Endothelial cell of umbilical vein (primary cell): Measurements from ENCODE around the gene CABYR. TPM values are rescaled to one million over a fixed set of nuclear protein-coding genes. Genes with fewer than 3 reads are reported as not detected.

Experiments
- BruUV-seq: library from RNA; stranded (reverse); fragments of 400-500 nt; replicated peaks from 2 replicates; lab custom pipeline; 2021; lab: Mats Ljungman, UMichigan
- CTCF ChIA-PET: fragments of 300-600, 350-600 bp; sonication (Branson Sonifier 250); formaldehyde crosslinking; loops from one replicate; lab custom pipeline; 2021; ENCODE audit warnings: antibody characterized with exemption, inconsistent platforms; lab: Charles Lee
- POLR2A ChIA-PET: fragments of 300-600, 350-600 bp; sonication (Branson Sonifier 250); formaldehyde crosslinking; loops from one replicate; lab custom pipeline; 2021; ENCODE audit warnings: antibody characterized with exemption, inconsistent platforms; lab: Charles Lee
- DNase-seq: peaks from one replicate; pipeline ENCODE4 v3.0.0-alpha.2; 2011; ENCODE audit warnings: low read depth, low spot score
- FAIRE-seq: peaks from 2 replicates; lab custom pipeline; 2011; peaks lifted over from hg19 to GRCh38; lab: Jason Lieb, UNC
- H2AFZ ChIP-seq: 2 replicates; pipeline ENCODE4 v1.6.0; 2012; ENCODE audit warnings: low read depth, low read length, control low read depth, inconsistent platforms
- H3K27ac ChIP-seq: 2 replicates; pipeline ENCODE4 v1.5.1; 2011; ENCODE audit warnings: low read depth, mild to moderate bottlenecking, control low read depth, low read length, moderate library complexity; ENCODE audit not compliant: insufficient read depth
- H3K27me3 ChIP-seq, 2 experiments: 2 replicates each; pipeline versions ENCODE4 v1.6.0 to v1.6.1; 2011; ENCODE audit warnings: low read length in 2 of 2, mixed read lengths in 1 of 2; ENCODE audit not compliant: control insufficient read depth in 2 of 2, insufficient read depth in 2 of 2
- H3K36me3 ChIP-seq, 2 experiments: 2 replicates in 1 of 2; 3 replicates in 1 of 2; pipeline ENCODE4 v1.5.1; 2011; ENCODE audit warnings: low read length in 2 of 2, mild to moderate bottlenecking in 1 of 2, moderate library complexity in 1 of 2; ENCODE audit not compliant: control insufficient read depth in 2 of 2, insufficient read depth in 2 of 2; ENCODE audit errors: extremely low read depth in 1 of 2
- H3K4me1 ChIP-seq: 3 replicates; pipeline ENCODE4 v1.5.1; 2011; ENCODE audit warnings: mild to moderate bottlenecking, low read length; ENCODE audit not compliant: control insufficient read depth, insufficient read depth; ENCODE audit errors: extremely low read depth
- H3K4me2 ChIP-seq: 2 replicates; pipeline ENCODE4 v1.6.1; 2011; ENCODE audit warnings: low read length, control low read depth, mixed read lengths; ENCODE audit not compliant: insufficient read depth
- H3K4me3 ChIP-seq, 3 experiments: fragments of 200-600 bp in 1 of 3; sonication (generic), shearing (Covaris generic) in 1 of 3; replicated peaks in 1 of 3; 2 replicates each; pipeline ENCODE4 v1.5.1; 2011 to 2016; ENCODE audit warnings: control low read depth in 3 of 3, low read length in 3 of 3, mild to moderate bottlenecking in 2 of 3, inconsistent platforms in 1 of 3, low read depth in 1 of 3, moderate library complexity in 1 of 3; ENCODE audit not compliant: insufficient read depth in 1 of 3
- H3K79me2 ChIP-seq: 2 replicates; pipeline ENCODE4 v1.6.0; 2012; ENCODE audit warnings: low read length, inconsistent platforms; ENCODE audit not compliant: control insufficient read depth, insufficient read depth
- H3K9ac ChIP-seq: replicated peaks from 2 replicates; pipeline ENCODE3; 2011; ENCODE audit warnings: low read length, control low read depth; ENCODE audit not compliant: insufficient read depth; ENCODE audit errors: extremely low read depth
- H3K9me1 ChIP-seq: replicated peaks from 3 replicates; pipeline ENCODE4 v1.6.0; 2011; ENCODE audit warnings: mild to moderate bottlenecking, low read length; ENCODE audit not compliant: control insufficient read depth, insufficient read depth; ENCODE audit errors: extremely low read depth
- H3K9me3 ChIP-seq: replicated peaks from 2 replicates; pipeline ENCODE4 v1.5.1; 2012; ENCODE audit warnings: low read length, inconsistent platforms; ENCODE audit not compliant: control insufficient read depth, insufficient read depth
- H4K20me1 ChIP-seq: replicated peaks from 2 replicates; pipeline ENCODE3; 2011; ENCODE audit warnings: mild to moderate bottlenecking, low read length; ENCODE audit not compliant: control insufficient read depth, insufficient read depth; ENCODE audit errors: extremely low read depth
- EZH2 ChIP-seq: IDR thresholded peaks from 2 replicates; pipeline ENCODE4 v1.6.1; 2012; ENCODE audit warnings: borderline replicate concordance, low read depth, mild to moderate bottlenecking, moderate library complexity, low read length, inconsistent platforms; ENCODE audit not compliant: severe bottlenecking
- JUN ChIP-seq: IDR thresholded peaks from 2 replicates; pipeline ENCODE4 v1.6.1; 2011; ENCODE audit warnings: borderline replicate concordance, low read depth; ENCODE audit not compliant: insufficient read length, insufficient read depth
- MYC ChIP-seq: IDR thresholded peaks from one replicate; pipeline ENCODE4 v1.6.1; 2011; ENCODE audit warnings: mild to moderate bottlenecking, low read depth, low read length
- POLR2A ChIP-seq: IDR thresholded peaks from 2 replicates; pipeline ENCODE4 v1.6.1; 2012; ENCODE audit warnings: low read depth, mild to moderate bottlenecking, control low read depth, low read length
- dilution Hi-C: fragments of 300-500 bp; cut with MboI; formaldehyde crosslinking; loops from one replicate; pipeline ENCODE4 v1.15.0; 2019; ENCODE audit warnings: low sequenced_read_pairs; ENCODE audit not compliant: extremely low pct_ligation_motif_present
- intact Hi-C: fragments of 100-400 bp; cut with micrococcal nuclease; formaldehyde crosslinking; loops from one replicate; pipeline ENCODE4 v1.10.0; 2022
- polyA plus RNA-seq, 4 experiments: library from polyadenylated mRNA; depleted of rRNA in 3 of 4; stranded (reverse) in 3 of 4; unstranded in 1 of 4; fragments of >200 nt; gene quantifications; 2 replicates each; pipeline versions ENCODE4 v1.2.1 to v1.2.3, GENCODE V29; 2011 to 2012; ENCODE audit warnings: missing spikeins in 1 of 4
- total RNA-seq: library from RNA; stranded (reverse); gene quantifications from 2 replicates; pipeline ENCODE4 v1.2.3, GENCODE V29; 2021
- TF ChIP-seq, protein P1 (sequence below), 2 donors: IDR thresholded peaks; 1 replicate in 1 of 2; 2 replicates in 1 of 2; pipeline ENCODE4 v1.5.1; 2011; ENCODE audit warnings: low read length in 2 of 2, mild to moderate bottlenecking in 2 of 2, moderate library complexity in 2 of 2, control low read depth in 1 of 2, inconsistent platforms in 1 of 2, low read depth in 1 of 2; ENCODE audit not compliant: insufficient read depth in 1 of 2; ENCODE audit errors: extremely low read depth in 1 of 2
- TF ChIP-seq, protein P2 (sequence below): IDR thresholded peaks from 2 replicates; pipeline ENCODE4 v1.6.1; 2011; ENCODE audit not compliant: insufficient read depth, insufficient read length

Gene CABYR
- total and polyA plus RNA-seq, 2 donors (not counting 3 experiments of a cell fraction or from before 2014, with no cell fraction given) = 3.9 to 8.9 TPM

DNA sequence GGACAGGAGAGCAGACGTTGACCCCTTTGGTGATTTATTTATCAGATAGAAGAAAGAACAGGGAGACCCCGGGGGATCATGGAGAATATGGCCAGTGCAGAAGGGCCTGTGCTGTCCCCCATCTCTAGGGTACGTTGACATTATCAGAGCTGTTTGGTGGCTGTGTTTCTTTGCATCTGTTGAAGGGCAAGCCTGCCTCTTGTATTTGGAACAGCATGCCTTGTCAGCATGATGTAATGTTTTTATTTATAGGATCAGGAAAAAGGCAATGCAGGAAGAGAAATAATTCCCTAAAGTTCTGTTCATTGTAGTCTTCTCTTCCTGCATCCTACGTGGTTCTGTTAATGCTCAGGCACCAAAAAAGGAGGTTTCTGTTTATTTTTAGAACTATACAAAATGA lies 49.8 kb upstream of the CABYR start:
- Histone ChIP-seq H2AFZ (no peak overlapping the region), H3K4me1 (peaks cover 6% of the 10 kb centered on the region), H3K4me3 (no peak overlapping the region), H3K4me2 (no peak overlapping the region), H3K9me1 (no peaks in the 10 kb centered on the region), H3K36me3 (no peaks in the 10 kb centered on the region), H3K27me3 (no peaks in the 10 kb centered on the region), H3K79me2 (no peaks in the 10 kb centered on the region), H3K27ac (no peak overlapping the region), H4K20me1 (no peaks in the 10 kb centered on the region), H3K9me3 (no peaks in the 10 kb centered on the region), H3K9ac (no peak overlapping the region)
- POLR2A ChIA-PET = no interaction called here
- no TSS peak for BruUV-seq
- CTCF ChIA-PET = no interaction called here
- intact Hi-C loops (no loop called here), dilution Hi-C loops (no loop called here)
- TF ChIP-seq EZH2 = no peak
- TF ChIP-seq JUN = no peak
- TF ChIP-seq MYC = no peak
- TF ChIP-seq, protein P1, sequence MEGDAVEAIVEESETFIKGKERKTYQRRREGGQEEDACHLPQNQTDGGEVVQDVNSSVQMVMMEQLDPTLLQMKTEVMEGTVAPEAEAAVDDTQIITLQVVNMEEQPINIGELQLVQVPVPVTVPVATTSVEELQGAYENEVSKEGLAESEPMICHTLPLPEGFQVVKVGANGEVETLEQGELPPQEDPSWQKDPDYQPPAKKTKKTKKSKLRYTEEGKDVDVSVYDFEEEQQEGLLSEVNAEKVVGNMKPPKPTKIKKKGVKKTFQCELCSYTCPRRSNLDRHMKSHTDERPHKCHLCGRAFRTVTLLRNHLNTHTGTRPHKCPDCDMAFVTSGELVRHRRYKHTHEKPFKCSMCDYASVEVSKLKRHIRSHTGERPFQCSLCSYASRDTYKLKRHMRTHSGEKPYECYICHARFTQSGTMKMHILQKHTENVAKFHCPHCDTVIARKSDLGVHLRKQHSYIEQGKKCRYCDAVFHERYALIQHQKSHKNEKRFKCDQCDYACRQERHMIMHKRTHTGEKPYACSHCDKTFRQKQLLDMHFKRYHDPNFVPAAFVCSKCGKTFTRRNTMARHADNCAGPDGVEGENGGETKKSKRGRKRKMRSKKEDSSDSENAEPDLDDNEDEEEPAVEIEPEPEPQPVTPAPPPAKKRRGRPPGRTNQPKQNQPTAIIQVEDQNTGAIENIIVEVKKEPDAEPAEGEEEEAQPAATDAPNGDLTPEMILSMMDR (IDR thresholded peaks at IDR 0.05; ENCODE audit: extremely low read depth in 1 of 2, insufficient read depth in 1 of 2, low read depth in 1 of 2, low read length in 2 of 2) = no peak
- TF ChIP-seq POLR2A = no peak
- TF ChIP-seq, protein P2, sequence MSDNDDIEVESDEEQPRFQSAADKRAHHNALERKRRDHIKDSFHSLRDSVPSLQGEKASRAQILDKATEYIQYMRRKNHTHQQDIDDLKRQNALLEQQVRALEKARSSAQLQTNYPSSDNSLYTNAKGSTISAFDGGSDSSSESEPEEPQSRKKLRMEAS = no peak
- no peak for FAIRE-seq
- peak; percentile 24 for DNase-seq
